ENCODE results near the gene COBL.

DNA sequence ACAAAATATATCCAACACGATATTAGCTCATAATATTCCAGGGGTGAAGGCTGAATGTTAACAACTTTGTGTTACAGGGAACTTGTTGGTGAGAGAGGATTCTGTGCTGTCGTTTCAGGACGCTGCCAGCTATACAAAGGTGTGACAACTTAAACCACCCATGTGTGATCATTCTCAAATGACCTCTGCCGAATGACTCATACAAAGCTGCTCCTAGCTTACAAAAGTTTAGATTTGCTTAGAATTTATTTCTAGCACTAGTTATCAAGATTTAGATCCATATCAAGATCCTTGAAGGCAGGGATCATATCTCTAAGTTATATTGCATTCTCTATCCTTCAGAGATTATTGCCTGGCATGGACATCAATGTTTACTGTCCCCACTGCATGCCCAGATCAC is 65.3 kb downstream of the COBL start:
- no peak for TF ChIP-seq SIN3A (IDR thresholded peaks at IDR 0.05; ENCODE audit: borderline replicate concordance, insufficient read depth, low read length)
- TF ChIP-seq TAF1 (IDR thresholded peaks at IDR 0.05; ENCODE audit: borderline replicate concordance, insufficient read depth, low read length): no peak
- TF ChIP-seq POLR2AphosphoS5 (IDR thresholded peaks at IDR 0.05; ENCODE audit: low read depth, low read length): no peak

Measured in PFSK-1 (cell line).